NT2/D1 (cell line): ENCODE results near the gene PASK.
"Not testable (repeated sequence)": the region's sequence is repeated elsewhere in the genome, so short reads cannot be mapped to it uniquely, and the experiment has no call there.

Source experiments
- DNase-seq: peaks from one replicate; pipeline ENCODE4 v3.0.0-alpha.2; 2011; ENCODE audit warnings: low read depth, low spot score
- H3K27me3 ChIP-seq: 2 replicates; pipeline ENCODE4 v1.6.0; 2011; ENCODE audit warnings: mild to moderate bottlenecking; ENCODE audit not compliant: insufficient read length, insufficient read depth
- H3K36me3 ChIP-seq: 2 replicates; pipeline ENCODE4 v1.6.1; 2011; ENCODE audit warnings: mild to moderate bottlenecking, low read length, mixed read lengths; ENCODE audit not compliant: insufficient read depth, insufficient read length
- H3K4me1 ChIP-seq: 2 replicates; pipeline ENCODE4 v1.5.1; 2011; ENCODE audit not compliant: insufficient read depth, insufficient read length
- H3K4me3 ChIP-seq: 2 replicates; pipeline ENCODE4 v1.5.1; 2011; ENCODE audit warnings: low read depth; ENCODE audit not compliant: insufficient read length
- H3K9ac ChIP-seq: 2 replicates; pipeline ENCODE4 v1.6.0; 2011; ENCODE audit warnings: low read depth; ENCODE audit not compliant: insufficient read length
- H3K9me3 ChIP-seq: 2 replicates; pipeline ENCODE4 v1.5.1; 2011; ENCODE audit warnings: mild to moderate bottlenecking, low read length; ENCODE audit not compliant: insufficient read depth
- SUZ12 ChIP-seq: IDR thresholded peaks from 2 replicates; pipeline ENCODE4 v1.6.1; 2011; ENCODE audit not compliant: insufficient read length, insufficient read depth; ENCODE audit errors: extremely low read depth
- YY1 ChIP-seq: IDR thresholded peaks from 2 replicates; pipeline ENCODE4 v1.6.1; 2011; ENCODE audit not compliant: insufficient read length, insufficient read depth
- ZNF274 ChIP-seq: IDR thresholded peaks from 2 replicates; pipeline ENCODE4 v1.6.1; 2011; ENCODE audit warnings: mild to moderate bottlenecking, low read depth, low read length

The PASK gene

GRCh38 chr2:241096979-241097378 lies 52.3 kb downstream of the PASK start:
- peaks cover 81% of the 10 kb centered on the region for H3K36me3 ChIP-seq
- H3K4me3 ChIP-seq = no peak overlapping the region
- H3K9ac ChIP-seq = no peak overlapping the region
- H3K27me3 ChIP-seq = no peaks in the 10 kb centered on the region
- H3K9me3 ChIP-seq = no peaks in the 10 kb centered on the region
- H3K4me1 ChIP-seq = peaks cover 14% of the 10 kb centered on the region
- no peak for TF ChIP-seq ZNF274
- TF ChIP-seq YY1 = no peak
- TF ChIP-seq SUZ12 = no peak
- no peak for DNase-seq

- TF ChIP-seq ZNF274 = no peak
- TF ChIP-seq YY1 = no peak
- TF ChIP-seq SUZ12 = no peak
- Histone ChIP-seq H3K4me1 (peaks cover 17% of the 10 kb centered on the region), H3K9me3 (no peaks in the 10 kb centered on the region), H3K4me3 (no peak overlapping the region), H3K36me3 (peaks cover 91% of the 10 kb centered on the region), H3K27me3 (no peaks in the 10 kb centered on the region), H3K9ac (no peak overlapping the region)
- DNase-seq = no peak
These were observed 53.5 kb downstream of the PASK start for GRCh38 chr2:241095594-241096290.

GRCh38 chr2:241094924-241095420 lies 54.3 kb downstream of the PASK start:
- no peak for TF ChIP-seq SUZ12
- TF ChIP-seq YY1 = no peak
- no peak for TF ChIP-seq ZNF274
- Histone ChIP-seq H3K4me1 (peaks cover 17% of the 10 kb centered on the region), H3K4me3 (no peak overlapping the region), H3K9me3 (no peaks in the 10 kb centered on the region), H3K9ac (peak overlapping the region; percentile 66), H3K36me3 (peaks cover 87% of the 10 kb centered on the region), H3K27me3 (no peaks in the 10 kb centered on the region)
- DNase-seq = no peak

- H3K9me3 ChIP-seq = no peaks in the 10 kb centered on the region
- H3K36me3 ChIP-seq = peaks cover 87% of the 10 kb centered on the region
- H3K9ac ChIP-seq = no peak overlapping the region
- peaks cover 21% of the 10 kb centered on the region for H3K4me1 ChIP-seq
- no peak for DNase-seq
- H3K27me3 ChIP-seq = no peaks in the 10 kb centered on the region
- H3K4me3 ChIP-seq = no peak overlapping the region
- TF ChIP-seq ZNF274 (no peak), YY1 (no peak), SUZ12 (no peak)
These were observed 55.1 kb downstream of the PASK start for GRCh38 chr2:241094172-241094571.

GRCh38 chr2:241093133-241093781 lies 56.0 kb downstream of the PASK start:
- not testable (repeated sequence) for H3K4me3 ChIP-seq, H3K9me3 ChIP-seq, H3K27me3 ChIP-seq, DNase-seq, H3K9ac ChIP-seq
- H3K4me1 ChIP-seq = peaks cover 26% of the 10 kb centered on the region
- H3K36me3 ChIP-seq = peaks cover 84% of the 10 kb centered on the region

- Histone ChIP-seq H3K36me3 (peaks cover 79% of the 10 kb centered on the region), H3K4me3 (no peak overlapping the region), H3K9me3 (no peaks in the 10 kb centered on the region), H3K27me3 (no peaks in the 10 kb centered on the region), H3K4me1 (peaks cover 27% of the 10 kb centered on the region), H3K9ac (no peak overlapping the region)
- DNase-seq = no peak
- TF ChIP-seq SUZ12 = no peak
- TF ChIP-seq YY1 = no peak
- TF ChIP-seq ZNF274 = no peak
These were observed 56.6 kb downstream of the PASK start for GRCh38 chr2:241092677-241093076.

- H3K36me3 ChIP-seq = peaks cover 79% of the 10 kb centered on the region
These were observed 57.4 kb downstream of the PASK start for GRCh38 chr2:241091734-241092445.

More at GRCh38 chr2:241091734-241092445, 57.4 kb downstream of the PASK start:
- no peaks in the 10 kb centered on the region for H3K27me3 ChIP-seq
- H3K9me3 ChIP-seq = no peaks in the 10 kb centered on the region
- peaks cover 32% of the 10 kb centered on the region for H3K4me1 ChIP-seq
- H3K4me3 ChIP-seq = no peak overlapping the region
- TF ChIP-seq SUZ12 (no peak), ZNF274 (no peak), YY1 (no peak)
- no peak overlapping the region for H3K9ac ChIP-seq
- no peak for DNase-seq
